HG03025 (cell line): ENCODE measurements around the gene ITGA11.

Experiments
- ATAC-seq: cut with Tn5 transposase; IDR thresholded peaks from one replicate; pipeline ENCODE4 v1.9.1; 2021; ENCODE audit warnings: mild to moderate bottlenecking, moderate library complexity; ENCODE audit not compliant: unreplicated experiment, low FRiP score

The ITGA11 gene

GRCh38 chr15:68315495-68316031, 116.4 kb downstream of the ITGA11 start:
- no peak for ATAC-seq

GRCh38 chr15:68315035-68315434, 116.9 kb downstream of the ITGA11 start:
- no peak for ATAC-seq

- ATAC-seq = no peak
Observed at GRCh38 chr15:68314563-68314962, 117.4 kb downstream of the ITGA11 start.

GRCh38 chr15:68313501-68314410, 118.2 kb downstream of the ITGA11 start:
- no peak for ATAC-seq

GRCh38 chr15:68312701-68313204, 119.2 kb downstream of the ITGA11 start:
- ATAC-seq = no peak

GRCh38 chr15:68311859-68312557, 120.0 kb downstream of the ITGA11 start:
- ATAC-seq = no peak

GRCh38 chr15:68311464-68311835, 120.5 kb downstream of the ITGA11 start:
- ATAC-seq = no peak

GRCh38 chr15:68310804-68311463, 121.0 kb downstream of the ITGA11 start:
- ATAC-seq = no peak

GRCh38 chr15:68310178-68310803, 121.7 kb downstream of the ITGA11 start:
- ATAC-seq = no peak

GRCh38 chr15:68309024-68309423, 122.9 kb downstream of the ITGA11 start:
- ATAC-seq = no peak

- ATAC-seq = no peak
Observed at GRCh38 chr15:68307131-68307928, 124.6 kb downstream of the ITGA11 start.

GRCh38 chr15:68305420-68305871, 126.5 kb downstream of the ITGA11 start:
- no peak for ATAC-seq

- no peak for ATAC-seq
Observed at GRCh38 chr15:68304589-68305337, 127.2 kb downstream of the ITGA11 start.

GRCh38 chr15:68303560-68304436, 128.2 kb downstream of the ITGA11 start:
- ATAC-seq = no peak

- ATAC-seq = no peak
Observed at GRCh38 chr15:68303134-68303533, 128.8 kb downstream of the ITGA11 start.

- ATAC-seq = no peak
Observed at GRCh38 chr15:68302729-68303128, 129.2 kb downstream of the ITGA11 start.

GRCh38 chr15:68301301-68301700, 130.7 kb downstream of the ITGA11 start:
- no peak for ATAC-seq
